HEK293 (cell line): ENCODE data around the gene SPRR5.

ENCODE experiments used
- CTCF ChIA-PET: fragments of 350-600 bp; formaldehyde crosslinking; extraction: SDS; loops from one replicate; lab custom pipeline; 2021; ENCODE audit warnings: antibody characterized with exemption; lab: Yijun Ruan, JAX
- POLR2A ChIA-PET: fragments of 300-600 bp; formaldehyde crosslinking; extraction: SDS; loops from one replicate; lab custom pipeline; 2020; ENCODE audit warnings: antibody characterized with exemption, inconsistent platforms; lab: Yijun Ruan, JAX
- H3K27ac ChIP-seq: fragments of 200-500 bp; sonication (Bioruptor generic); 2 replicates; pipeline ENCODE4 v1.5.1; 2014; ENCODE audit warnings: low read depth, low read length, control low read depth, inconsistent platforms; ENCODE audit errors: extremely low read depth
- H3K36me3 ChIP-seq, 2 experiments: fragments of 200-500 bp in 1 of 2; sonication (Bioruptor generic) in 1 of 2; 1 replicate in 1 of 2; 2 replicates in 1 of 2; pipeline ENCODE4 v1.5.1; 2014 to 2017; ENCODE audit warnings: inconsistent platforms in 2 of 2, low read length in 2 of 2; ENCODE audit not compliant: control insufficient read depth in 2 of 2, insufficient read depth in 1 of 2
- H3K4me1 ChIP-seq: fragments of 200-500 bp; sonication (Bioruptor generic); 2 replicates; pipeline ENCODE4 v1.5.1; 2014; ENCODE audit warnings: mild to moderate bottlenecking, low read length, inconsistent platforms; ENCODE audit not compliant: control insufficient read depth, insufficient read depth
- H3K4me3 ChIP-seq: 2 replicates; pipeline ENCODE4 v1.5.1; 2011; ENCODE audit warnings: low read depth, mild to moderate bottlenecking, control low read depth, low read length, moderate library complexity
- H3K9me3 ChIP-seq: fragments of 200-500 bp; sonication (Bioruptor generic); 2 replicates; pipeline ENCODE4 v1.5.1; 2014; ENCODE audit warnings: low read depth, low read length, inconsistent platforms; ENCODE audit not compliant: control insufficient read depth, insufficient read depth
- AEBP2 ChIP-seq: fragments of 450-650 bp; formaldehyde crosslinking; IDR thresholded peaks from 2 replicates; pipeline ENCODE4 v1.5.1; 2016; ENCODE audit warnings: missing biosample characterization, missing genetic modification characterization, borderline replicate concordance
- FEZF1 ChIP-seq: fragments of 450-650 bp; formaldehyde crosslinking; IDR thresholded peaks from 2 replicates; pipeline ENCODE4 v1.5.1; 2016; ENCODE audit warnings: missing biosample characterization, missing genetic modification characterization
- HOXC10 ChIP-seq: sonication (generic); formaldehyde crosslinking; IDR thresholded peaks from 2 replicates; pipeline ENCODE4 v1.8.1; 2023; ENCODE audit warnings: mild to moderate bottlenecking, missing genetic modification reagents
- MYNN ChIP-seq: fragments of 450-650 bp; formaldehyde crosslinking; IDR thresholded peaks from 2 replicates; pipeline ENCODE4 v1.5.1; 2016; ENCODE audit warnings: missing biosample characterization, missing genetic modification characterization, borderline replicate concordance
- OVOL3 ChIP-seq: fragments of 450-650 bp; formaldehyde crosslinking; IDR thresholded peaks from 2 replicates; pipeline ENCODE4 v1.5.1; 2016; ENCODE audit warnings: missing biosample characterization, missing genetic modification characterization
- PRDM10 ChIP-seq: fragments of 450-650 bp; formaldehyde crosslinking; IDR thresholded peaks from 2 replicates; pipeline ENCODE4 v1.5.1; 2016; ENCODE audit warnings: missing biosample characterization, missing genetic modification characterization
- ZFP3 ChIP-seq: fragments of 450-650 bp; formaldehyde crosslinking; IDR thresholded peaks from 2 replicates; pipeline ENCODE4 v1.5.1; 2016; ENCODE audit warnings: low read depth, missing biosample characterization, missing genetic modification characterization
- ZNF174 ChIP-seq: fragments of 450-650 bp; formaldehyde crosslinking; IDR thresholded peaks from 2 replicates; pipeline ENCODE4 v1.5.0; 2017; ENCODE audit warnings: missing biosample characterization, mild to moderate bottlenecking, missing genetic modification characterization
- ZNF274 ChIP-seq, 2 experiments: fragments of 200-500 bp in 1 of 2; fragments of 450-650 bp in 1 of 2; sonication (Bioruptor generic) in 1 of 2; formaldehyde crosslinking in 1 of 2; IDR thresholded peaks; 2 replicates each; pipeline versions ENCODE4 v1.5.1 to v1.6.1; 2014 to 2016; ENCODE audit warnings: borderline replicate concordance in 1 of 2, inconsistent platforms in 1 of 2, low read length in 1 of 2, missing biosample characterization in 1 of 2, missing genetic modification characterization in 1 of 2
- ZNF341 ChIP-seq: fragments of 450-650 bp; formaldehyde crosslinking; IDR thresholded peaks from 2 replicates; pipeline ENCODE4; 2016; ENCODE audit warnings: low read depth, missing biosample characterization, missing genetic modification characterization
- ZNF510 ChIP-seq: fragments of 450-650 bp; formaldehyde crosslinking; IDR thresholded peaks from 2 replicates; pipeline ENCODE4 v1.5.1; 2018; ENCODE audit warnings: mild to moderate bottlenecking, missing genetic modification characterization, missing biosample characterization; ENCODE audit not compliant: insufficient replicate concordance
- ZNF596 ChIP-seq: fragments of 450-650 bp; IDR thresholded peaks from 2 replicates; pipeline ENCODE4 v1.5.0; 2018; ENCODE audit warnings: missing biosample characterization, mild to moderate bottlenecking, missing genetic modification characterization, moderate library complexity
- ZNF768 ChIP-seq: fragments of 450-650 bp; formaldehyde crosslinking; IDR thresholded peaks from 2 replicates; pipeline ENCODE4 v1.5.1; 2018; ENCODE audit warnings: missing biosample characterization, mild to moderate bottlenecking, missing genetic modification characterization
- ZSCAN23 ChIP-seq: fragments of 450-650 bp; formaldehyde crosslinking; IDR thresholded peaks from 2 replicates; pipeline ENCODE4 v1.5.1; 2016; ENCODE audit warnings: missing biosample characterization, missing genetic modification characterization
- ZXDB ChIP-seq: fragments of 450-650 bp; formaldehyde crosslinking; IDR thresholded peaks from 2 replicates; pipeline ENCODE4 v1.5.1; 2016; ENCODE audit warnings: missing biosample characterization, missing genetic modification characterization

Gene SPRR5

GRCh38 chr1:152962876-152963415 is 15.9 kb downstream of the SPRR5 start:
- H3K4me3 ChIP-seq = no peak overlapping the region
- no peak overlapping the region for H3K27ac ChIP-seq
- no peaks in the 10 kb centered on the region for H3K4me1 ChIP-seq
- TF ChIP-seq ZNF510 (tag by site-specific recombination) = no peak
- TF ChIP-seq HOXC10 (CRISPR knock-in tag) = no peak
- no peak for TF ChIP-seq ZSCAN23 (tag by site-specific recombination)
- TF ChIP-seq OVOL3 (tag by site-specific recombination) = no peak
- TF ChIP-seq AEBP2 (tag by site-specific recombination) = no peak
- no peak for TF ChIP-seq ZNF341 (tag by site-specific recombination)
- no peak for TF ChIP-seq PRDM10 (tag by site-specific recombination)
- TF ChIP-seq FEZF1 (tag by site-specific recombination) = no peak
- TF ChIP-seq ZXDB (tag by site-specific recombination) = no peak
- no peak for TF ChIP-seq ZNF174
- TF ChIP-seq ZNF596 (tag by site-specific recombination) = no peak
- TF ChIP-seq MYNN (tag by site-specific recombination) = no peak
- no peak for TF ChIP-seq ZNF274 (IDR thresholded peaks at IDR 0.05; ENCODE audit: low read length)
- TF ChIP-seq ZNF274 (tag by site-specific recombination; IDR thresholded peaks at IDR 0.05; ENCODE audit: borderline replicate concordance) = no peak
- no peaks in the 10 kb centered on the region for H3K36me3 ChIP-seq
- no peaks in the 10 kb centered on the region for H3K9me3 ChIP-seq
- POLR2A ChIA-PET = no interaction called here
- CTCF ChIA-PET = interaction anchor here (1.0 kb wide), 1 partner anchor 309 kb away, joined by 6 read pairs; no protein-coding TSS in a partner anchor

- TF ChIP-seq ZFP3 (tag by site-specific recombination) = no peak
- no peak for TF ChIP-seq ZNF768
Observed at GRCh38 chr1:152964536-152964935, 17.5 kb downstream of the SPRR5 start.

GRCh38 chr1:152965853-152966252 is 18.8 kb downstream of the SPRR5 start:
- ChIA-PET CTCF (no interaction called here), POLR2A (no interaction called here)
- Histone ChIP-seq H3K36me3 (no peaks in the 10 kb centered on the region), H3K9me3 (no peaks in the 10 kb centered on the region), H3K4me3 (no peak overlapping the region), H3K27ac (no peak overlapping the region), H3K4me1 (no peaks in the 10 kb centered on the region)
- no peak for TF ChIP-seq ZNF510 (tag by site-specific recombination)

More at GRCh38 chr1:152964536-152964935, 17.5 kb downstream of the SPRR5 start:
- no peaks in the 10 kb centered on the region for H3K4me1 ChIP-seq
- H3K36me3 ChIP-seq = no peaks in the 10 kb centered on the region
- H3K4me3 ChIP-seq = no peak overlapping the region
- H3K27ac ChIP-seq = no peak overlapping the region
- no peaks in the 10 kb centered on the region for H3K9me3 ChIP-seq
- ChIA-PET CTCF (interaction anchor here (0.5 to 1.5 kb wide), 2 partner anchors 10 to 87 kb away, joined by 3 read pairs; partner anchors contain the start of gene SMCP), POLR2A (no interaction called here)
